ENCODE results near the gene DDX47. TPM values are rescaled to one million over a fixed set of nuclear protein-coding genes. Genes with fewer than 3 reads are reported as not detected.
"Not testable (repeated sequence)": the region's sequence is repeated elsewhere in the genome, so short reads cannot be mapped to it uniquely, and the experiment has no call there.

DDX47 gene
- total RNA-seq, 5 donors from 2014 or later (not counting 1 experiment from before 2014, with no cell fraction given): 60.4 to 141 (median 69.8) TPM

DNA sequence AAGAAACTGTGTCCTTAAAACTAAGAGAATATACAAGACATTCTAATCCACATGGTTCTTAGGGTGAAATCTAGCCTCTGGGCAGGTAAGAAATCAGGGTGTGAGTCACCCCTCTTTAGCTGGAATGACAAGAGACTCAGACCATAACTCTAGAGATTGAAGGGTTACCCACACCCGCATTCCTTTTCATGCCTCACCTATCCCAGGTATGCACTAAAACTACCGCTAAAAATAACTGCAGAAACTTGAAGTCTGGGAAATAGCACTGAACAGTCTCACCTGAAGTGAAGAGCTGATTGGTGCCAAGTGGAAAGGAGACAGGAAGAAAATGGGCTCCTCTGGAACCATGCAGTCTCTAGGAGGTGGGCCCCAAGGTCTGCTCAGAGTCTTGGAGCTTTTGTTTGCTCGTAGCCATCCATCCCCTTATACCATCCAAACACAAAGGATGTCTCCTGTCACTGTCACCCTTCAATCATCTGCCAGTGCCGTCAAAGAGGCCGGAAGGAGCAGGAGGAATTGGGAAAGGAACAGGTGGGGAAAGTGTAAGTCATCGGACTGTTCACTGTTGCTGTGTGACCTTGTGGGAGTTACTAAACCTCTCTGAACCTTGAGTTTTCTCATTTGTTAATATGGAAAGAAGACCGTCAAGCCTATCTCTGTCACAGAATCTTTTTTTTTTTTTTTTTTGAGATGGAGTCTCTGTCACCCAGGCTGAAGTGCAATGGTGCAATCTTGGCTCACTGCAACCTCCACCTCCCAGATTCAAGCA is 22.4 kb downstream of the DDX47 start:
- ATAC-seq (replicated peaks in 1 of 4): no peak
- CTCF ChIA-PET: interaction anchor here (0.7 to 1.5 kb wide), 3 partner anchors 14 to 50 kb away, joined by 3 to 5 read pairs (median 3); no protein-coding TSS in a partner anchor
- no CpG with 5 or more reads among the region's 7 CpGs for WGBS (ENCODE audit: insufficient coverage)

DNA sequence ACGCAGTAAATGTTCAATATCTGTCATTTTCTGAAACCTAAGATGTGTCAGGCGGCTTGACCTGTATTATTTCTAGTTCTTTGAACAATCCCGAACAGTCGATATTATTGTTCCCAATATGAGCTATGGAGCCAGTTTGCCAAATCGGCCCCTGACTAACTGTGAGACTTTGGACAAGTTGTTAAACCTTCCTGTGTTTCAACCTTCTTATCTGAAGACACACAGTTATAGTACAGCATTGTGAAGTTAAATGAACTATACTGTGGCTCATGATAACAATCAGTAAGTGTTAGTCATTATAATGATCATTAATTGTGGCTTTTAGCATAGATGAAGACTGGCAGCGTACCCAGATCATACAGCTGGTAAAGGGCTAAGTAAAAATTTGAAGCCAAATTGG is 23.4 kb downstream of the DDX47 start:
- peaks cover 9 to 16% of the 10 kb centered on the region in 2 experiments for H3K4me1 ChIP-seq (ENCODE audit: control insufficient read depth in 1 of 2, extremely low read depth in 1 of 2, insufficient read depth in 2 of 2, low read length in 2 of 2)
- H3K4me3 ChIP-seq (ENCODE audit: control insufficient read depth in 1 of 2, extremely low read depth in 1 of 2, low read length in 1 of 2): no peak overlapping the region
- peak overlapping the region in 1 of 3 donors; percentile 8 for H3K4me3 Mint-ChIP-seq
- H3K36me3 ChIP-seq (ENCODE audit: control insufficient read depth in 2 of 2, extremely low read depth in 1 of 2, insufficient read depth in 1 of 2, low read length in 1 of 2): peaks cover 3 to 13% of the 10 kb centered on the region in 2 donors
- H3K36me3 Mint-ChIP-seq: peaks cover 21% of the 10 kb centered on the region
- DNase-seq (no peak), ATAC-seq (replicated peaks in 1 of 4) (no peak)
- no peaks in the 10 kb centered on the region for H3K27me3 Mint-ChIP-seq
- H3K4me1 Mint-ChIP-seq: peaks cover 26 to 33% (median 28%) of the 10 kb centered on the region in 3 donors
- no peaks in the 10 kb centered on the region for H3K27me3 ChIP-seq (replicated peaks in 1 of 2; ENCODE audit: control insufficient read depth in 2 of 2, extremely low read depth in 1 of 2, insufficient read depth in 2 of 2, low read length in 1 of 2)
- POLR2A ChIA-PET: no interaction called here
- no peaks in the 10 kb centered on the region for H3K9me3 Mint-ChIP-seq
- H3K9me3 ChIP-seq: no peaks in the 10 kb centered on the region
- no peak overlapping the region for H3K27ac ChIP-seq (ENCODE audit: low read length)
- CTCF ChIA-PET: interaction anchor here (0.5 to 2.6 kb wide), 20 partner anchors 9 to 1262 kb away, joined by 3 to 14 read pairs (median 3); partner anchors contain the start of gene GPRC5A (in 1 of the 2)
- 82% methylated on average over 3 of the region's 6 CpGs for WGBS (ENCODE audit: insufficient coverage)
- H3K27ac Mint-ChIP-seq: peak overlapping the region; percentile 31 to 83

More for the DNA sequence above, 22.4 kb downstream of the DDX47 start:
- Histone ChIP-seq H3K36me3 (ENCODE audit: control insufficient read depth in 2 of 2, extremely low read depth in 1 of 2, insufficient read depth in 1 of 2, low read length in 1 of 2) (peaks cover 3 to 17% of the 10 kb centered on the region in 2 donors), H3K9me3 (no peaks in the 10 kb centered on the region), H3K4me1 (ENCODE audit: control insufficient read depth in 1 of 2, extremely low read depth in 1 of 2, insufficient read depth in 2 of 2, low read length in 2 of 2) (peaks cover 9 to 16% of the 10 kb centered on the region in 2 experiments), H3K4me3 (ENCODE audit: control insufficient read depth in 1 of 2, extremely low read depth in 1 of 2, low read length in 1 of 2) (no peak overlapping the region), H3K27ac (ENCODE audit: low read length) (no peak overlapping the region), H3K27me3 (replicated peaks in 1 of 2; ENCODE audit: control insufficient read depth in 2 of 2, extremely low read depth in 1 of 2, insufficient read depth in 2 of 2, low read length in 1 of 2) (no peaks in the 10 kb centered on the region)
- Mint-ChIP-seq H3K36me3 (peaks cover 23% of the 10 kb centered on the region), H3K4me1 (peaks cover 26 to 33% (median 28%) of the 10 kb centered on the region in 3 donors), H3K27ac (peak overlapping the region in 1 of 2 donors; percentile 66), H3K4me3 (no peak overlapping the region), H3K9me3 (no peaks in the 10 kb centered on the region), H3K27me3 (no peaks in the 10 kb centered on the region)
- no peak for DNase-seq
- POLR2A ChIA-PET: no interaction called here

DNA sequence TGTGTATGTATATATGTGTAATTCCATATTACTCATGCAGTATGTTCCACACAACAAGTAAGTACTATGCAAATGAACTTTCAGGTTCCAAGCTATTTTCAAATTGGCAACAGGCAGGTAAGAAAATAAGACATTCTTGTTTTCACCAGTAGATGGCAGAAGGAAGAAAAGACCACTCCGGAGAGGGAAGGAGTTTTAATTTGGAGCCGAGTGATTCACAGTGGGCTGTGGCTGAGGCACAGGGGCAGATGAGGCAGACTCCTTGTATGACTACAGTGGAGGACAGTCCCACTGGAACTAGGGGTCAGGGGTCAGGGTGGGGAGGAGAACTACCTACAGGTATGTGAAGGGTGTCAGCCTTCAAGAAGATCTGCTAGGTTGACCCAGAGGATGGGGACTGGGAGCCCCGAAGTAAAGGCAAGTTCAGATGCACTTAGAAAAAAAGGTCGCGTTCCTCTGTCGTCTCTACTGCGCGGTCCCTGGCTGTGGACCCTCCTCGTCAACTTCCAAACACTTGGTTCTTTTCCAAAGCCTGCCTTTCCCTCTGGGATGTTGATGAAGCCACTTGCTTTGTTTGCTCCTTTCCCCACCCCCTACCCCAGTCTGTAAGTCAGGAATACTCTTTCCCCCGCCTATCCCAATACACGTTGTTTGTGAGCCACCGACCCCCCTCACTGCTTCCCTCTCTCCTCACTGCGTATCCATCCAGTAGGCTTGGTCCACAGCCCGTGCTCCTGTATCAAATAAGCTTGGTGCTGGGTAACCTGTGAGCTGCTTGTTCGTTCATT is 24.1 kb downstream of the DDX47 start:
- DNase-seq: peak in 16 of 35 experiments; percentile 1 to 63 (median 11)
- ATAC-seq (replicated peaks in 1 of 4): peak; percentile 63 to 75 (median 71)
- peaks cover 26 to 33% (median 28%) of the 10 kb centered on the region in 3 donors for H3K4me1 Mint-ChIP-seq
- H3K4me3 ChIP-seq (ENCODE audit: control insufficient read depth in 1 of 2, extremely low read depth in 1 of 2, low read length in 1 of 2): no peak overlapping the region
- H3K27ac Mint-ChIP-seq: peak overlapping the region; percentile 57 to 83
- H3K27me3 Mint-ChIP-seq: no peaks in the 10 kb centered on the region
- H3K9me3 ChIP-seq: no peaks in the 10 kb centered on the region
- ChIA-PET POLR2A (no interaction called here), CTCF (interaction anchor here (0.5 to 2.6 kb wide), 23 partner anchors 8 to 1263 kb away, joined by 3 to 14 read pairs (median 3); partner anchors contain the start of genes DDX47 (in 2 of the 2) and GPRC5A (in 1 of the 2))
- H3K27ac ChIP-seq (ENCODE audit: low read length): no peak overlapping the region
- H3K4me1 ChIP-seq (ENCODE audit: control insufficient read depth in 1 of 2, extremely low read depth in 1 of 2, insufficient read depth in 2 of 2, low read length in 2 of 2): peaks cover 9 to 16% of the 10 kb centered on the region in 2 experiments
- peaks cover 3 to 11% of the 10 kb centered on the region in 2 donors for H3K36me3 ChIP-seq (ENCODE audit: control insufficient read depth in 2 of 2, extremely low read depth in 1 of 2, insufficient read depth in 1 of 2, low read length in 1 of 2)
- peaks cover 17% of the 10 kb centered on the region for H3K36me3 Mint-ChIP-seq
- WGBS (ENCODE audit: insufficient coverage): 77% methylated on average over 13 of the region's 15 CpGs
- no peaks in the 10 kb centered on the region for H3K9me3 Mint-ChIP-seq
- no peaks in the 10 kb centered on the region for H3K27me3 ChIP-seq (replicated peaks in 1 of 2; ENCODE audit: control insufficient read depth in 2 of 2, extremely low read depth in 1 of 2, insufficient read depth in 2 of 2, low read length in 1 of 2)
- H3K4me3 Mint-ChIP-seq: peak overlapping the region in 1 of 3 donors; percentile 8

DNA sequence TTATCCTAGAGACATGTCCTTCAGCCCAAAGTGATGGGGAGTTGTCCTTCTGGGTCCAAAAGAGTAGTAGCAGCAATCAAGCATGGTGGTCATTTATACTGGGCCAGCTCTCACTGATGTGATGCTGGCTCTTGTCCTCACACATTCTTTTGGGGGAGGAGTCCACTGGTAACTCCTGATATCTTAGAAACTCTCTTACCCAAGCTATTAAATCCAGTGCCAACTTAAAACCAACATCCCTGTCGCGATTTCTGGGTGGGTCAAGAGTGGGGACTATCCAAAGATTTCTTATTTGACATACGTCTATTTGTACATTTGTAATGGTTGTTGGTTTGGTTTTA is 24.6 kb downstream of the DDX47 start:
- Histone ChIP-seq H3K36me3 (ENCODE audit: control insufficient read depth in 2 of 2, extremely low read depth in 1 of 2, insufficient read depth in 1 of 2, low read length in 1 of 2) (peaks cover 3 to 8% of the 10 kb centered on the region in 2 donors), H3K4me1 (ENCODE audit: control insufficient read depth in 1 of 2, extremely low read depth in 1 of 2, insufficient read depth in 2 of 2, low read length in 2 of 2) (peaks cover 9 to 16% of the 10 kb centered on the region in 2 experiments), H3K27me3 (replicated peaks in 1 of 2; ENCODE audit: control insufficient read depth in 2 of 2, extremely low read depth in 1 of 2, insufficient read depth in 2 of 2, low read length in 1 of 2) (no peaks in the 10 kb centered on the region), H3K27ac (ENCODE audit: low read length) (no peak overlapping the region), H3K9me3 (no peaks in the 10 kb centered on the region), H3K4me3 (ENCODE audit: control insufficient read depth in 1 of 2, extremely low read depth in 1 of 2, low read length in 1 of 2) (no peak overlapping the region)
- Mint-ChIP-seq H3K27ac (peak overlapping the region; percentile 61 to 83), H3K4me1 (peaks cover 28 to 33% (median 30%) of the 10 kb centered on the region in 3 donors), H3K36me3 (peaks cover 12% of the 10 kb centered on the region), H3K9me3 (no peaks in the 10 kb centered on the region), H3K27me3 (no peaks in the 10 kb centered on the region), H3K4me3 (no peak overlapping the region)
- DNase-seq (no peak), ATAC-seq (replicated peaks in 1 of 4) (no peak)
- WGBS (ENCODE audit: insufficient coverage): no CpG with 5 or more reads among the region's 3 CpGs
- CTCF ChIA-PET: interaction anchor here (0.6 to 2.6 kb wide), 10 partner anchors 10 to 375 kb away, joined by 3 to 14 read pairs (median 4); partner anchors contain the start of gene DDX47 (in 2 of the 2)
- POLR2A ChIA-PET: no interaction called here

DNA sequence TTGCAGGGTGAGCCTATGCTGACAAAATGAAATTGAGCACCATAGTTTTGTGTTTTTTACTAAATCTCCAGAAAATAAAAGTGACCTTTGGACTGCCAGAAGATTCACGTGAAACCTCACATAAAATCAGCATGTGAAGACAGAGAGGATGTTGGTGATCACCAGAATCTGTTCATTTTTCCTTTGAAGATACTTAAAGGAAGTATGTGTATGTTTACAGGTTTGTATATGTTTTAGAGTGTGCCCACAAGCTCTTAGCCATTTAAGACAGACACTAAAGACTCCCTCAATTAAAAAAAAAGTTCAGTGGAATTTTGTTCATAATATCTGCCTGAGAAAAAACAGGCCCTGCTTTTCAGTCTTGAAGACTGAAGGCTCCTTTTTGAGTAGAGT is 25.9 kb downstream of the DDX47 start:
- Mint-ChIP-seq H3K4me3 (peak overlapping the region; percentile 4 to 29 (median 25)), H3K36me3 (peaks cover under 1% of the 10 kb centered on the region), H3K27ac (peak overlapping the region; percentile 83 to 84), H3K27me3 (no peaks in the 10 kb centered on the region), H3K9me3 (no peaks in the 10 kb centered on the region), H3K4me1 (peaks cover 28 to 33% (median 33%) of the 10 kb centered on the region in 3 donors)
- WGBS (ENCODE audit: insufficient coverage): no CpG with 5 or more reads among the region's 1 CpG
- Histone ChIP-seq H3K27ac (ENCODE audit: low read length) (no peak overlapping the region), H3K9me3 (no peaks in the 10 kb centered on the region), H3K27me3 (replicated peaks in 1 of 2; ENCODE audit: control insufficient read depth in 2 of 2, extremely low read depth in 1 of 2, insufficient read depth in 2 of 2, low read length in 1 of 2) (no peaks in the 10 kb centered on the region), H3K36me3 (ENCODE audit: control insufficient read depth in 2 of 2, extremely low read depth in 1 of 2, insufficient read depth in 1 of 2, low read length in 1 of 2) (peaks cover 0 to 3% of the 10 kb centered on the region in 2 donors), H3K4me1 (ENCODE audit: control insufficient read depth in 1 of 2, extremely low read depth in 1 of 2, insufficient read depth in 2 of 2, low read length in 2 of 2) (peaks cover 9 to 16% of the 10 kb centered on the region in 2 experiments), H3K4me3 (ENCODE audit: control insufficient read depth in 1 of 2, extremely low read depth in 1 of 2, low read length in 1 of 2) (no peak overlapping the region)
- CTCF ChIA-PET: no interaction called here
- peak; percentile 41 to 78 (median 74) for ATAC-seq (replicated peaks in 1 of 4)
- DNase-seq: peak in 1 of 35 experiments; percentile 16
- POLR2A ChIA-PET: no interaction called here

DNA sequence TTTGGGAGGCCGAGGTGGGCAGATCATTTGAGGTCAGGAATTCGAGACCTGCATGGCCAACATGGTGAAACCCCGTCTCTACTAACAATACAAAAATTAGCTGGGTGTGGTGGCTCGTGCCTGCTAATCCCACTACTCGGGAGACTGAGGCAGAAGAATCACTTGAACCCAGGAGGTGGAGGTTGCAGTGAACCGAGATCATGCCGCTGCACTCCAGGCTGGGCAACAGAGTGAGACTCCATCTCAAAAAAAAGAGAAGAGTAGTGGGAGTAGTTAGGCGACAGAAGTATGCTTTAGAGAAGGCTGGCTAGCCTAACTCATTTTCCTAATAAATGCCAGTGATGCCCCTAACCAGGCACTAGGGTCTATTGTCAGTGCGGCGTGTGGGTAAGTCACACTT is 26.3 kb downstream of the DDX47 start:
- H3K27ac ChIP-seq (ENCODE audit: low read length); POLR2A ChIA-PET; H3K9me3 Mint-ChIP-seq; H3K4me3 ChIP-seq (ENCODE audit: control insufficient read depth in 1 of 2, extremely low read depth in 1 of 2, low read length in 1 of 2); H3K27me3 ChIP-seq (replicated peaks in 1 of 2; ENCODE audit: control insufficient read depth in 2 of 2, extremely low read depth in 1 of 2, insufficient read depth in 2 of 2, low read length in 1 of 2); DNase-seq; H3K36me3 ChIP-seq (ENCODE audit: control insufficient read depth in 2 of 2, extremely low read depth in 1 of 2, insufficient read depth in 1 of 2, low read length in 1 of 2); H3K27me3 Mint-ChIP-seq; H3K9me3 ChIP-seq; CTCF ChIA-PET; H3K36me3 Mint-ChIP-seq; ATAC-seq (replicated peaks in 1 of 4): not testable (repeated sequence)
- Mint-ChIP-seq H3K4me1 (peaks cover 28 to 33% (median 33%) of the 10 kb centered on the region in 3 donors), H3K27ac (peak overlapping the region; percentile 83 to 84), H3K4me3 (peak overlapping the region in 1 of 3 donors; percentile 29)
- H3K4me1 ChIP-seq (ENCODE audit: control insufficient read depth in 1 of 2, extremely low read depth in 1 of 2, insufficient read depth in 2 of 2, low read length in 2 of 2): peaks cover 9 to 16% of the 10 kb centered on the region in 2 experiments
- no CpG with 5 or more reads among the region's 10 CpGs for WGBS (ENCODE audit: insufficient coverage)
